Spleen (tissue), 11 donors: ENCODE results near the gene L3MBTL1. TPM values are rescaled to one million over a fixed set of nuclear protein-coding genes. Genes with fewer than 3 reads are reported as not detected.
A peak's percentile ranks its signal among the peaks of the same experiment; 100 is the strongest.

Source experiments
- DNase-seq: peaks from one replicate; pipeline ENCODE4 v3.0.0-alpha.2; 2020
- H3K27ac ChIP-seq, 8 donors: fragments of 200-600 bp; sonication (generic) in 7 of 8; 1 replicate in 4 of 8; 2 replicates in 4 of 8; pipeline versions ENCODE4 v1.5.0 to v1.8.0; 2016 to 2021; ENCODE audit warnings: inconsistent platforms in 4 of 8, mild to moderate bottlenecking in 4 of 8, moderate library complexity in 1 of 8
- H3K27me3 ChIP-seq, 7 donors: fragments of 200-600 bp; sonication (generic) in 6 of 7; replicated peaks in 1 of 7; 1 replicate in 4 of 7; 2 replicates in 3 of 7; pipeline versions ENCODE4 v1.5.0 to v1.8.0; 2016 to 2021; ENCODE audit warnings: inconsistent platforms in 3 of 7, mild to moderate bottlenecking in 1 of 7
- H3K36me3 ChIP-seq, 6 donors: fragments of 200-600 bp; sonication (generic) in 5 of 6; 1 replicate in 4 of 6; 2 replicates in 2 of 6; pipeline versions ENCODE4 v1.5.0 to v1.8.0; 2016 to 2021; ENCODE audit warnings: inconsistent platforms in 2 of 6
- H3K4me1 ChIP-seq, 6 donors: fragments of 200-600 bp; sonication (generic) in 5 of 6; 1 replicate in 3 of 6; 2 replicates in 3 of 6; pipeline versions ENCODE4 v1.5.0 to v1.8.0; 2016 to 2021; ENCODE audit warnings: inconsistent platforms in 3 of 6
- H3K4me3 ChIP-seq, 8 donors: fragments of 200-600 bp; sonication (generic) in 7 of 8; 1 replicate in 4 of 8; 2 replicates in 4 of 8; pipeline versions ENCODE4 v1.5.0 to v1.8.0; 2016 to 2021; ENCODE audit warnings: inconsistent platforms in 4 of 8, mild to moderate bottlenecking in 4 of 8, moderate library complexity in 2 of 8
- H3K9me3 ChIP-seq, 8 donors: fragments of 200-600 bp; sonication (generic) in 7 of 8; 1 replicate in 4 of 8; 2 replicates in 4 of 8; pipeline versions ENCODE4 v1.5.0 to v1.8.0; 2016 to 2021; ENCODE audit warnings: inconsistent platforms in 4 of 8
- POLR2A ChIP-seq, 3 donors: fragments of 450-650 bp; IDR thresholded peaks; one replicate each; pipeline ENCODE4 v1.5.1; 2017; ENCODE audit warnings: antibody characterized with exemption in 3 of 3, mild to moderate bottlenecking in 1 of 3
- POLR2AphosphoS5 ChIP-seq, 3 donors: sonication (generic); formaldehyde crosslinking; IDR thresholded peaks; one replicate each; pipeline ENCODE4 v1.5.1; 2017; ENCODE audit warnings: antibody characterized with exemption in 3 of 3
- WGBS, 5 donors: extraction: QIAGEN DNeasy Blood & Tissue Kit in 3 of 5; methylation state at CpG; one replicate each; pipeline versions ENCODE4 v1.1.5 to v1.1.7; 2013 to 2018; 5-methylcytosine and 5-hydroxymethylcytosine counted together
- intact Hi-C: fragments of 100-400 bp; cut with DNase I; formaldehyde crosslinking; loops from one replicate; pipeline ENCODE4 v1.15.0; 2023; ENCODE audit warnings: low total_unique reads
- polyA plus RNA-seq, 3 donors: library from polyadenylated mRNA; stranded (reverse); fragments of 200-250 nt; gene quantifications; one replicate each; pipeline ENCODE4 v1.2.1, GENCODE V29; 2013
- total RNA-seq, 7 donors: library from RNA; depleted of rRNA in 3 of 7; stranded (reverse); fragments of >200 nt in 3 of 7; fragmentation: NEBNext Ultra II Directional in 4 of 7; extraction: Animal tissue kit (Norgen Biotek cat#: 25700) in 4 of 7; gene quantifications; one replicate each; pipeline versions ENCODE4 v1.1.0 to v1.2.1, GENCODE V29; 2016 to 2021
- TF ChIP-seq, protein P1 (sequence below), 11 experiments: fragments of 200-600 bp in 7 of 11; fragments of 450-650 bp in 4 of 11; sonication (generic) in 4 of 11; IDR thresholded peaks in 8 of 11; conservative IDR thresholded peaks in 3 of 11; 1 replicate in 7 of 11; 2 replicates in 4 of 11; pipeline versions ENCODE4 v1.4.0 to v1.8.0; 2016 to 2021; ENCODE audit warnings: antibody characterized with exemption in 11 of 11, inconsistent platforms in 4 of 11, mild to moderate bottlenecking in 1 of 11
- donor health status: healthy with polysubstance abuse.
- donor health status: DM: no; HTN: no; CAD: no; lungs with moderate emphysema.
- donor health status: DM: no; HTN: no; CAD: no.
- donor health status: Bipolar disorder and iron deficiency.
- donor health status: healthy.
- donor health status: DM: no; HTN: no; CAD: no.
- donor health status: DM: yes; HTN: yes; CAD: no.

The L3MBTL1 gene
- total and polyA plus RNA-seq, 10 donors = 3.1 to 19.1 (median 14.1) TPM

DNA sequence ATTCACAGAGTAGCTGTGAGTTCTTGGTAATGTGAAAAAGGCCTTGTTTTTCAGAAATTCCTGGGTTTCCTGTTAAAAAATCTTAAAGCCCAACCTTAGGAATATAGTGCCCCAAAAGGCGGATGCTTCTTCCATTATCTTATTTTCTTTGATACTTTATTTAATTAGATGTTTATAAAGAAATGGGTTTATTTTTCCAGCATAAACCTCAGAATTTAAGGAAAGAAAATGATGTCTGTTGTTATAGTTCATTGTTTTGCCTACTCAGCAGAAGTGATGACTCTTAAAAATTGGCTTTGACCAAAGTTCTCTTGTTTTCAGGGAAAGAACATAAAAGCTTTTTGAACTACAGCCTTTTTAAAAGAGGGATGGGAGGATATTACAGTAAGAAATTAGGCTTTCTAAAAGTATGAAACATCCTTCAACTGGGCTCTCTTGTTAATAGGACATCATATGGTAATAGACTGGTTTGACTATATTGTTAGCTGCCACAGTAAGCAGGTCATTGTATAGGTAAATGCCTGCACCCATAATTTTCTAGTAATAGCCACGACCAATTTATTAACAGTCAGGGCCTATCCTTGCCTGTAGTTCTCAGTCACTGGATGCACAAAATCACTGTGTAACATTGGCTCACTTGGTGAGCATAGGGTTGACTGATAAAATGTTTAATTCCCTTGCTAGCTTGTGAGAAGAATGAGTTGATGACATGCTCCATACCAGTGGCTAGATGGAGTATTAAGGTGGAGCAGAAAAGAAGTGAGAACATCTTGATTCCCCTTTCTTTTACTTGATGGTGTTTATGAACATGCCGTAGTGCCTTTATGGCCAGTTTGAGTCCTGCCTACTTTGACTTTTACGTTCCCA is 44.6 kb upstream of the L3MBTL1 start:
- Histone ChIP-seq H3K4me1 (peaks cover 16 to 61% (median 31%) of the 10 kb centered on the region in 6 donors), H3K4me3 (no peak overlapping the region), H3K27me3 (no peaks in the 10 kb centered on the region), H3K36me3 (peaks cover 7 to 91% (median 77%) of the 10 kb centered on the region in 6 donors), H3K27ac (no peak overlapping the region), H3K9me3 (no peaks in the 10 kb centered on the region)
- intact Hi-C loops = no loop called here
- TF ChIP-seq POLR2AphosphoS5 (IDR thresholded peaks at IDR 0.05) = no peak
- TF ChIP-seq, protein P1, sequence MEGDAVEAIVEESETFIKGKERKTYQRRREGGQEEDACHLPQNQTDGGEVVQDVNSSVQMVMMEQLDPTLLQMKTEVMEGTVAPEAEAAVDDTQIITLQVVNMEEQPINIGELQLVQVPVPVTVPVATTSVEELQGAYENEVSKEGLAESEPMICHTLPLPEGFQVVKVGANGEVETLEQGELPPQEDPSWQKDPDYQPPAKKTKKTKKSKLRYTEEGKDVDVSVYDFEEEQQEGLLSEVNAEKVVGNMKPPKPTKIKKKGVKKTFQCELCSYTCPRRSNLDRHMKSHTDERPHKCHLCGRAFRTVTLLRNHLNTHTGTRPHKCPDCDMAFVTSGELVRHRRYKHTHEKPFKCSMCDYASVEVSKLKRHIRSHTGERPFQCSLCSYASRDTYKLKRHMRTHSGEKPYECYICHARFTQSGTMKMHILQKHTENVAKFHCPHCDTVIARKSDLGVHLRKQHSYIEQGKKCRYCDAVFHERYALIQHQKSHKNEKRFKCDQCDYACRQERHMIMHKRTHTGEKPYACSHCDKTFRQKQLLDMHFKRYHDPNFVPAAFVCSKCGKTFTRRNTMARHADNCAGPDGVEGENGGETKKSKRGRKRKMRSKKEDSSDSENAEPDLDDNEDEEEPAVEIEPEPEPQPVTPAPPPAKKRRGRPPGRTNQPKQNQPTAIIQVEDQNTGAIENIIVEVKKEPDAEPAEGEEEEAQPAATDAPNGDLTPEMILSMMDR (IDR thresholded peaks at IDR 0.05 in 8 of 11, conservative IDR thresholded peaks at IDR 0.05 in 3 of 11) = no peak
- TF ChIP-seq POLR2A (IDR thresholded peaks at IDR 0.05) = no peak
- no peak for DNase-seq
- WGBS, 5 donors = 92 to 97% (median 93%) methylated on average over 4 of the region's 4 CpGs

DNA sequence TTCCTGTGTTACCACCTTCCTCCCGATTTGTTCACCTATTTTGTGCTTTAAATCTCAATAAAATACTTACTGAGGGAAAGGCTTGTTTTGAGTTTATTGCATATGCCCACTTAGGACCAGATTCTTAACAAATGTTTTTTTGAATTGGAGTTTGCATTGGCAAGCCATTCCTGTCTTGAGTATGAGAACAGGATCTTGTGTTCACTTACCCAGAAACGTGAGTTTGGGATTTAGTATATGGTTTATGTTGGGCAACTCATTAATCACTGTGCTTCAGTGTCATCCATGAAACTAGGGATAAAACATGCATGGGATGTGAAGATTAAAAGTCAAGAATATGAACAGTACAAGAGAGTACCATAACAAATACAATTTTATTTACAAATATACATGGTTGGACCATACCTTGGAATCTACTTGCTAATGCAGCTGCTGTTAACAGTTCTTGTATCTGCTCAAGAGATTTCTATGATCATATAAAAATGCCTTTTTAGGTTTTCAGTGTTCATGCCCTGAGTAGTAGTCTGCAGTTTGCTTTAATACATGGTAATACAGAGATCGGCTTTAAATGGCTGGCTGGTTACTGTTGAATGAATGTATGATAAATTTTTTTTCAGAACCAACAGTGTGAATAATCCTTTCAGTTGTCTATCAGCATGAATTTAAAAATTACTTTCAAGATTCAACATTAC is 43.8 kb upstream of the L3MBTL1 start:
- no peak overlapping the region for H3K27ac ChIP-seq
- no peak overlapping the region for H3K4me3 ChIP-seq
- H3K27me3 ChIP-seq = no peaks in the 10 kb centered on the region
- WGBS, 5 donors = 79 to 90% (median 82%) methylated on average over 3 of the region's 3 CpGs
- no peaks in the 10 kb centered on the region for H3K9me3 ChIP-seq
- peaks cover 7 to 99% (median 84%) of the 10 kb centered on the region in 6 donors for H3K36me3 ChIP-seq
- H3K4me1 ChIP-seq = peaks cover 16 to 58% (median 30%) of the 10 kb centered on the region in 6 donors
- intact Hi-C loops = no loop called here
- no peak for DNase-seq
- TF ChIP-seq, protein P1 (IDR thresholded peaks at IDR 0.05 in 8 of 11, conservative IDR thresholded peaks at IDR 0.05 in 3 of 11) = no peak
- TF ChIP-seq POLR2A (IDR thresholded peaks at IDR 0.05) (no peak), POLR2AphosphoS5 (IDR thresholded peaks at IDR 0.05) (no peak)

DNA sequence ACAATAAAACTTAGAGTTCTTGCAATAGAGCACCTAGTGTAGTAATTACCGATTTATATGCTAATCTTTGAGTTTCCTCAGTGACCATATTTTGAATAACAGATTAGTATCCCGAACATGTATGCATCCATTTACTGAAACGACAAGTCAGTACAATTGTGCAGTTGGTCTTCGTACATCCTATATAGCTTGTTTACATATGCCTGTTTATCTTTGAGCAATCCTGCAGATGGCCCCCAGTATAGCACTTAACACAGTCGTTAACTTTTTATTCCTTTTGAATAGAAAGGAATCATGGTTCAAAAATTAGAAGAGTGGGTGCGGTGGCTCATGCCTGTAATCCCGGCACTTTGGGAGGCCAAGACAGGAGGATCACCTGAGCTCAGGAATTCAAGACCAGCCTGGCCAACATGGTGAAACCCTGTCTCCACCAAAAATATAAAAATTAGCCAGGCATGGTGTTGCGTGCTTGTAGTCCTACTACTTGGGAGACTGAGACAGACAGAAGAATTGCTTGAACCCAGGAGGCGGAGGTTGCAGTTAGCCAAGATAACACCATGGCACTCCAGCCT is 43.2 kb upstream of the L3MBTL1 start:
- Histone ChIP-seq H3K27me3 (no peaks in the 10 kb centered on the region), H3K36me3 (peaks cover 7 to 100% (median 86%) of the 10 kb centered on the region in 6 donors), H3K4me3 (no peak overlapping the region), H3K9me3 (no peaks in the 10 kb centered on the region), H3K27ac (no peak overlapping the region), H3K4me1 (peaks cover 11 to 51% (median 24%) of the 10 kb centered on the region in 6 donors)
- TF ChIP-seq POLR2A (IDR thresholded peaks at IDR 0.05) (no peak), POLR2AphosphoS5 (IDR thresholded peaks at IDR 0.05) (peak in 1 of 3 donors; percentile 34)
- intact Hi-C loops = no loop called here
- WGBS, 5 donors = 88 to 94% (median 94%) methylated on average over 9 of the region's 9 CpGs
- DNase-seq = no peak

DNA sequence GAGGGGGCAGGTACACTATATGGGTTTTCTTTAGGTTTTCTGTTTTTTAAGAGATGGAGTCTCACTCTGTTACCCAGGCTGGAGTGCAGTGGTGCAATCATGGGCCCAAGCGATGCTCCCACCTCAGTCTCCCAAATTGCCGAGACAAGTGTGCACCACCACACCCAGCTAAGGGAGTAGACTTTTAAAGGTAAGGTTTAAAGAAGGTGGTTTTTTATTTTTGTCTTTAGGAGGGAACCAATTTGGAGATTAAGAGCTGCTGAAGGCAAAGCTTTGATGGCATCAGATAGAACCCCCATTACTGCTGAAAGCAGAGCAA is 41.9 kb upstream of the L3MBTL1 start:
- Histone ChIP-seq H3K27me3 (no peaks in the 10 kb centered on the region), H3K4me3 (no peak overlapping the region), H3K36me3 (peaks cover 4 to 100% (median 81%) of the 10 kb centered on the region in 6 donors), H3K9me3 (no peaks in the 10 kb centered on the region), H3K4me1 (peaks cover 8 to 38% (median 19%) of the 10 kb centered on the region in 6 donors), H3K27ac (no peak overlapping the region)
- intact Hi-C loops = no loop called here
- WGBS, 5 donors = 93 to 100% (median 97%) methylated on average over 2 of the region's 2 CpGs
- TF ChIP-seq POLR2A (IDR thresholded peaks at IDR 0.05) = no peak
- no peak for TF ChIP-seq POLR2AphosphoS5 (IDR thresholded peaks at IDR 0.05)
- TF ChIP-seq, protein P1 (IDR thresholded peaks at IDR 0.05 in 8 of 11, conservative IDR thresholded peaks at IDR 0.05 in 3 of 11) = no peak
- DNase-seq = no peak
